Gastroesophageal sphincter (tissue), 3 donors: Measurements from ENCODE around the gene UQCRFS1.

Experiments used
- EP300 ChIP-seq: sonication (generic); formaldehyde crosslinking; IDR thresholded peaks from one replicate; pipeline ENCODE4 v1.6.1; 2017; ENCODE audit warnings: antibody characterized with exemption, mild to moderate bottlenecking
- POLR2A ChIP-seq, 2 donors: fragments of 450-650 bp; IDR thresholded peaks; one replicate each; pipeline ENCODE4 v1.6.1; 2017; ENCODE audit warnings: antibody characterized with exemption in 2 of 2, mild to moderate bottlenecking in 2 of 2, moderate library complexity in 1 of 2
- POLR2AphosphoS5 ChIP-seq: sonication (generic); formaldehyde crosslinking; IDR thresholded peaks from one replicate; pipeline ENCODE4 v1.6.1; 2017; ENCODE audit warnings: antibody characterized with exemption
- TF ChIP-seq, protein P1 (sequence below), 4 experiments: fragments of 200-600 bp in 2 of 4; fragments of 450-650 bp in 2 of 4; sonication (generic) in 1 of 4; IDR thresholded peaks; one replicate each; pipeline ENCODE4 v1.5.1; 2017 to 2019; ENCODE audit warnings: antibody characterized with exemption in 4 of 4, mild to moderate bottlenecking in 2 of 4, moderate library complexity in 2 of 4

GRCh38 chr19:29255006-29255405 is 42.1 kb upstream of the UQCRFS1 start:
- TF ChIP-seq POLR2A (IDR thresholded peaks at IDR 0.05): no peak
- no peak for TF ChIP-seq POLR2AphosphoS5
- TF ChIP-seq, protein P1, sequence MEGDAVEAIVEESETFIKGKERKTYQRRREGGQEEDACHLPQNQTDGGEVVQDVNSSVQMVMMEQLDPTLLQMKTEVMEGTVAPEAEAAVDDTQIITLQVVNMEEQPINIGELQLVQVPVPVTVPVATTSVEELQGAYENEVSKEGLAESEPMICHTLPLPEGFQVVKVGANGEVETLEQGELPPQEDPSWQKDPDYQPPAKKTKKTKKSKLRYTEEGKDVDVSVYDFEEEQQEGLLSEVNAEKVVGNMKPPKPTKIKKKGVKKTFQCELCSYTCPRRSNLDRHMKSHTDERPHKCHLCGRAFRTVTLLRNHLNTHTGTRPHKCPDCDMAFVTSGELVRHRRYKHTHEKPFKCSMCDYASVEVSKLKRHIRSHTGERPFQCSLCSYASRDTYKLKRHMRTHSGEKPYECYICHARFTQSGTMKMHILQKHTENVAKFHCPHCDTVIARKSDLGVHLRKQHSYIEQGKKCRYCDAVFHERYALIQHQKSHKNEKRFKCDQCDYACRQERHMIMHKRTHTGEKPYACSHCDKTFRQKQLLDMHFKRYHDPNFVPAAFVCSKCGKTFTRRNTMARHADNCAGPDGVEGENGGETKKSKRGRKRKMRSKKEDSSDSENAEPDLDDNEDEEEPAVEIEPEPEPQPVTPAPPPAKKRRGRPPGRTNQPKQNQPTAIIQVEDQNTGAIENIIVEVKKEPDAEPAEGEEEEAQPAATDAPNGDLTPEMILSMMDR (IDR thresholded peaks at IDR 0.05): no peak
- no peak for TF ChIP-seq EP300
